PC-9 (cell line): ENCODE results near the gene TMPRSS9.

ENCODE experiments used
- CTCF ChIP-seq: fragments of 200-600 bp; sonication (generic); conservative IDR thresholded peaks from 2 replicates; pipeline ENCODE4 v1.6.1; 2017; ENCODE audit warnings: mixed run types, antibody characterized with exemption, mild to moderate bottlenecking, moderate library complexity
- EZH2 ChIP-seq: fragments of 200-600 bp; sonication (generic); IDR thresholded peaks from 2 replicates; pipeline ENCODE4 v1.8.0; 2017; ENCODE audit warnings: antibody characterized with exemption, low read depth

- no peak for TF ChIP-seq CTCF
- no peak for TF ChIP-seq EZH2
These were observed 768 bp downstream of the TMPRSS9 start for GRCh38 chr19:2360833-2361232.
